NCI-H2029 (cell line): ENCODE data around the gene POLR1C.
"Not testable (repeated sequence)": the region's sequence is repeated elsewhere in the genome, so short reads cannot be mapped to it uniquely, and the experiment has no call there.

Experiments used
- DNase-seq: peaks from one replicate; lab custom pipeline; 2025; lab: John Stamatoyannopoulos, UW

Gene POLR1C

GRCh38 chr6:43516697-43517504 lies at the start of gene POLR1C, which contains the start of gene YIPF3:
Gene POLR1C (plus strand): TSS chr6:43517089. CDS start chr6:43517110, 21 bp downstream.
Gene YIPF3 (minus strand): TSS chr6:43516926. CDS start chr6:43516807, 119 bp downstream.
- DNase-seq, result peak; percentile 99

GRCh38 chr6:43467265-43467664 lies 49.6 kb upstream of the POLR1C start:
- DNase-seq, result not testable (repeated sequence)

- DNase-seq, result no peak
Measured at GRCh38 chr6:43467752-43468151, 49.1 kb upstream of the POLR1C start.

GRCh38 chr6:43468240-43468639 lies 48.6 kb upstream of the POLR1C start:
- no peak for DNase-seq

GRCh38 chr6:43468748-43469681 lies 47.9 kb upstream of the POLR1C start:
- no peak for DNase-seq

- no peak for DNase-seq
Measured at GRCh38 chr6:43469947-43470346, 46.9 kb upstream of the POLR1C start.

GRCh38 chr6:43471399-43471798 lies 45.5 kb upstream of the POLR1C start:
- DNase-seq, result no peak

- no peak for DNase-seq
Measured at GRCh38 chr6:43472515-43472914, 44.4 kb upstream of the POLR1C start.

GRCh38 chr6:43475516-43475915 lies 41.4 kb upstream of the POLR1C start:
- DNase-seq, result no peak

GRCh38 chr6:43476746-43477145 lies 40.1 kb upstream of the POLR1C start:
- DNase-seq, result no peak

- DNase-seq, result peak; percentile 83
Measured at GRCh38 chr6:43477235-43478007, 39.5 kb upstream of the POLR1C start, which contains the start of gene TJAP1. Gene TJAP1 (plus strand): TSS chr6:43477570. CDS start chr6:43499002, 21,432 bp downstream.

- DNase-seq, result no peak
Measured at GRCh38 chr6:43478008-43478372, 38.9 kb upstream of the POLR1C start.

- no peak for DNase-seq
Measured at GRCh38 chr6:43481075-43481474, 35.8 kb upstream of the POLR1C start.

- no peak for DNase-seq
Measured at GRCh38 chr6:43481591-43482236, 35.2 kb upstream of the POLR1C start.

- DNase-seq, result no peak
Measured at GRCh38 chr6:43488667-43489276, 28.1 kb upstream of the POLR1C start.

GRCh38 chr6:43489277-43490072 lies 27.4 kb upstream of the POLR1C start:
- DNase-seq, result no peak

GRCh38 chr6:43490523-43490939 lies 26.4 kb upstream of the POLR1C start:
- DNase-seq, result no peak

- peak; percentile 66 for DNase-seq
Measured at GRCh38 chr6:43491750-43492661, 24.9 kb upstream of the POLR1C start.

GRCh38 chr6:43492673-43493072 lies 24.2 kb upstream of the POLR1C start:
- DNase-seq, result no peak
